Kidney epithelial cell (primary cell): ENCODE data around the gene LBX1. TPM values are rescaled to one million over a fixed set of nuclear protein-coding genes. Genes with fewer than 3 reads are reported as not detected.

ENCODE experiments used
- DNase-seq: peaks from one replicate; pipeline ENCODE4 v3.0.0-alpha.2; 2010; ENCODE audit warnings: low read depth
- H3K27me3 ChIP-seq: 2 replicates; pipeline ENCODE4 v1.6.0; 2011; ENCODE audit warnings: low read length; ENCODE audit not compliant: control insufficient read depth, insufficient read depth
- H3K36me3 ChIP-seq: 2 replicates; pipeline ENCODE4 v1.5.1; 2011; ENCODE audit warnings: low read length; ENCODE audit not compliant: control insufficient read depth, insufficient read depth
- H3K4me3 ChIP-seq: 2 replicates; pipeline ENCODE4 v1.5.1; 2011; ENCODE audit warnings: low read depth, mild to moderate bottlenecking, control low read depth, low read length
- CTCF ChIP-seq: IDR thresholded peaks from 2 replicates; pipeline ENCODE4 v1.5.1; 2011; ENCODE audit warnings: mild to moderate bottlenecking, moderate library complexity, low read length, control low read depth, inconsistent platforms; ENCODE audit not compliant: insufficient read depth, poor library complexity, severe bottlenecking
- total RNA-seq: library from RNA; depleted of rRNA; stranded (reverse); fragments of >200 nt; gene quantifications from 2 replicates; pipeline ENCODE4 v1.2.3, GENCODE V29; 2015

LBX1 gene
- total RNA-seq, 1 donor from 2014 or later: not detected

GRCh38 chr10:101217044-101217425 is 12.2 kb downstream of the LBX1 start:
- no peak for DNase-seq
- Histone ChIP-seq H3K4me3 (no peak overlapping the region), H3K27me3 (peaks cover 87% of the 10 kb centered on the region), H3K36me3 (no peaks in the 10 kb centered on the region)
- no peak for TF ChIP-seq CTCF

- Histone ChIP-seq H3K4me3 (no peak overlapping the region), H3K27me3 (peaks cover 87% of the 10 kb centered on the region), H3K36me3 (no peaks in the 10 kb centered on the region)
- DNase-seq: no peak
- TF ChIP-seq CTCF: no peak
These were observed 12.8 kb downstream of the LBX1 start for GRCh38 chr10:101216207-101217043.

- TF ChIP-seq CTCF: no peak
- Histone ChIP-seq H3K27me3 (peaks cover 84% of the 10 kb centered on the region), H3K36me3 (no peaks in the 10 kb centered on the region), H3K4me3 (no peak overlapping the region)
- DNase-seq: no peak
These were observed 13.7 kb downstream of the LBX1 start for GRCh38 chr10:101215397-101216206.

- no peak for DNase-seq
- H3K36me3 ChIP-seq: no peaks in the 10 kb centered on the region
- H3K27me3 ChIP-seq: peaks cover 83% of the 10 kb centered on the region
- no peak overlapping the region for H3K4me3 ChIP-seq
- peak; percentile 91 for TF ChIP-seq CTCF
These were observed 14.5 kb downstream of the LBX1 start for GRCh38 chr10:101214446-101215396.

- Histone ChIP-seq H3K36me3 (no peaks in the 10 kb centered on the region), H3K4me3 (no peak overlapping the region), H3K27me3 (peaks cover 34% of the 10 kb centered on the region)
- no peak for TF ChIP-seq CTCF
- no peak for DNase-seq
These were observed 20.7 kb downstream of the LBX1 start for GRCh38 chr10:101208543-101208942.
